NK-92 (cell line): ENCODE results near the gene CAV3.

Experiments
- DNase-seq: peaks from one replicate; lab custom pipeline; 2025; ENCODE audit not compliant: unreplicated experiment; lab: John Stamatoyannopoulos, UW

The CAV3 gene

DNA sequence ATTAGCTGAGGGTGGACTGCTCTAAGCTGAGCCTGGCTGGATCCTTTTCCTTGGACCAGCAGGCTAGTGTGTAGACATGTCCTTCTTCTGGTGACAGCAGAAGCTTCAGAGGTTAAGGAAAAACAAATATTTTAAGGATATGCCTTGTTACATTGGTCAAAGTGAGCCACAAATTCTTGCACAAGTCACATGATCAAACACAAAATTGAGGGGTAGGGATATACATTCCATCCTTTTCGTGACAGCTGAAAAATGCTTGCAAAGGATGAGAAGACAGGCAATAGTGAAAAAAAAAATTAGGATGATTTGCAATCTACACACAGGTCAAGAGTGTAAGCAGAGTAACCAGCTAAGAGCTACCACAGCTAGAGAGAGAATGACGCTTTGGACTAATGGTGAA is 56.9 kb downstream of the CAV3 start:
- no peak for DNase-seq

DNA sequence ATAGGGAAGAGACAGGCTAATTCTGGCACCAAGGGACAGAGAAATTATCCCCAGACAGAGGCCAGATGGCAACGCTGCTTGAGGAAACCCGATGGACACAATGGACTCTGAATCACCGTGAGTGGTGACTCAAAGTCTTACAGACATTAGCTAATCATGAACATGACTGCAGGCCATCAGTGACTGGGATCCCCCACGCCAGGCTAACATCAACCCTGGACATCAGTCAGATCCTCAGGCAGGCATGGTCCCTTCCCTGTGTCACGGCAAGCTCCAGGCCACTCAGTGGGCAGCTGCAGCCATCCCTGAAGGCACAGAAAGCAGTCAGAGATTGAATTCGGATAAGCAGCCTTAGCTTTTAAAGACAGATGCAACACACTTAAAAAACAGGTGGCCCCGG is 59.6 kb downstream of the CAV3 start:
- DNase-seq, result no peak

DNA sequence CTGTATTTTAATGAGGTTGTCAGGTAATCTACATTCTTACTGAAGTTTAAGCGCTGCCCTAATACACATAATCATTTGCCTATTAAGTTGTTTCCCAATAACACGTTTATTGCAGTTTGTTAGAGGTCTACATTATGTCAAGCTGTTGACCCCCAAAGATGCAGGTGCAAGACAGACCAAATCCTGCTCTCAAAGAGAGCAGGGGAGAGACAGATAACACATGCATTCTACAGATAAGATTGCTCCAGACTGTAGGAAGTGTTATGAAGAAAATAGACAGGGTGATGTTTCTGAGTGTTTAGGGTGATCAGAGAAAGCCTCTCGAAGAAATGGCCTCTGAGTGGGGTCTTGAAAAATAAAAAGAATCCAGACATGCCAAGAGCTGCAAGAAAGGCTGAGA is 60.6 kb downstream of the CAV3 start:
- no peak for DNase-seq
